ENCODE results near the gene RNASEH1.

The RNASEH1 gene

DNA sequence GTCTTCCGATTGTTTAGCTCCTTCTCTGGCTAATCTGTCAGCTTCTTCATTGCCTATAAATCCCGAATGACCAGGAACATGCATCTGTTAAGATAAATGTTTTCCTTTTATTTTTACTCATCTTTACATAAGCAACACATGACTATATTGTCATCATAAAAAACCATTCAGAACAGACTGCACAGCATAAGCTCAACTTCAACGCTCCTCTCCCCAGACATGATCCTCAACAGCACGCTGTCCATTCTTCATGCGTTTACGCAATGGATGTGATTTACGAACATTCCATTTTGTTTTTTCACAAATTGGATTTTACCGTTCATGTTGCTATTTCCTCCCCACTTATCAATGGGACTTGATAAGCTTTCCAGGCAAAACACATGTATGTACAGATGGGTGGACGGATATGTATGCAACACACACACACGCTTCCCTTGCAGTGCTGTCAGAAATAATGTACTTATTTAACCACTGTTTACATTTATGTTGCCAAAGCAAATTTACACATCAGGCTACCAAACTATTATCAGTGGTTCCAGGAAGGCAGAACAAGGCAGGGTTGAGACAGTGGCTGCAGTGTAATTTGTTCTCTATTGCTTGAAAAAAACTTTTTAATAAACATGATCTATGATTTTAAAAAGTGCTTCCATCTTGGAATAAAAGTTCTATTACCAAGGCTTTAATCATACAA is 12.2 kb downstream of the RNASEH1 start:
- DNase-seq: no peak

DNA sequence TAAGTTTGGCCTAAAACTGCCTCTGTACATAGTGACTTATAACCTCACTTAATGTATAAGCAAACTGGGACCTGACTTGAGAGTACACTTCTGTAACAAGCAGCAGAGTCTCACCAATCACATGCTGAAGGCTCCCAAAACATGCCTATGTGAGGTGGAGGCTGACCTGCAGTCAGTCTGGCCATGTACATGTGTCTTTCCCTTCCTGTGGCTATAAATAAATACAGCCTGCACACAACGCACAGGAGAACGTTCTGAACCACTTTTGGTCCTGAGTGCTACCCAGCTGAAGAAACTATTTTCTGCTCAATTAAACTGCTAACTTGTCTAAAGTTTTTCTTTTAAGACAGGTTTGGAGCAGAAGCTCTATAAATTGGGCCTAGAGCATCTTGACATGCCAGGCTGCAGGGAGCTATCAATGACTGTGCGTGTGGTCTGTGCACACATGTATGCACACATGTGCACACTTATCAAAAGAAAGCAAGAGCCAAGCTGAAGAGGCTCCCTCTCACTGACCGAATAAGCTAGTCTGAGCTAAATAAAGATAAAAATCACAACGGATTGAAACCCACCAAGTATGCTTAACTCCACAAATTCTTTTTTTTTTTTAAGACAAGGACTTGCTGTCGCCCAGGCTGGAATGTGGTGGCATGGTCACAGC is 15.0 kb downstream of the RNASEH1 start:
- no peak for DNase-seq

DNA sequence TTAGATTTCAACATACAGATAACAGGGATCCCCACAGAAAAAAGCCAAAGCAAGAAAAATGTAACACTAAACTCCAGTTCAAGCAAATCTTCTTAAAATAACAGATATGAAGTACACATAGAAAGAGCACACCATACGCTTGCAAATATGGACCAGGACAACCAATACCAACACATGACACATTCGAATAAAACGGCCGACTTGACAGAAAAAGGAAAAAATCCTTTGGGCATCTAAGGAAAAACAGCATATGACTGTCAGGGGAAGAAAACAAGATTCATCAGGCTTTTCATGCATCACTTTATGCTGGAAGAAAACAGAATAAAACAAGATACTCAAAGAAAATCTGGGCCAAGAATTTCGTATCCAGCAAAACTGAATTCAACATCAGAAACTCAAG is 16.0 kb downstream of the RNASEH1 start:
- DNase-seq: no peak

DNA sequence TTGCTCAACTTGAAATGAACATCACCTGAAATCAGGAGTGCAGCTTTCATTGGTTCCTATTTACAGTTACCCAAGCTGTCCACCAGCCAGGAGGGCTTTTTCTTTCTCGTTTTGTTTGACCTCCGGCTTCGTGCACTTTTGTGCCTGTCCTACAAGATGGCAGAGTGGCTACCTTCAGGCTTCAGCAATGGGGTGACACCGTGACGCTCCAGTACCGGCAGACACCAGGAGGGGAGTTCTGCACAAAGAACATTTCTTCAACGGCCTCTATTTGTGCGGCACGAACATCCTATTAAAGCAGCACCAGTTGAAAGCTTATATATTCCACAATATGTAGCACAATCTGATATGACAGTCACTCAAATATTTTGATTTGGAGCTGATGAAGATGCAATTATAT is 18.3 kb downstream of the RNASEH1 start:
- no peak for DNase-seq

DNA sequence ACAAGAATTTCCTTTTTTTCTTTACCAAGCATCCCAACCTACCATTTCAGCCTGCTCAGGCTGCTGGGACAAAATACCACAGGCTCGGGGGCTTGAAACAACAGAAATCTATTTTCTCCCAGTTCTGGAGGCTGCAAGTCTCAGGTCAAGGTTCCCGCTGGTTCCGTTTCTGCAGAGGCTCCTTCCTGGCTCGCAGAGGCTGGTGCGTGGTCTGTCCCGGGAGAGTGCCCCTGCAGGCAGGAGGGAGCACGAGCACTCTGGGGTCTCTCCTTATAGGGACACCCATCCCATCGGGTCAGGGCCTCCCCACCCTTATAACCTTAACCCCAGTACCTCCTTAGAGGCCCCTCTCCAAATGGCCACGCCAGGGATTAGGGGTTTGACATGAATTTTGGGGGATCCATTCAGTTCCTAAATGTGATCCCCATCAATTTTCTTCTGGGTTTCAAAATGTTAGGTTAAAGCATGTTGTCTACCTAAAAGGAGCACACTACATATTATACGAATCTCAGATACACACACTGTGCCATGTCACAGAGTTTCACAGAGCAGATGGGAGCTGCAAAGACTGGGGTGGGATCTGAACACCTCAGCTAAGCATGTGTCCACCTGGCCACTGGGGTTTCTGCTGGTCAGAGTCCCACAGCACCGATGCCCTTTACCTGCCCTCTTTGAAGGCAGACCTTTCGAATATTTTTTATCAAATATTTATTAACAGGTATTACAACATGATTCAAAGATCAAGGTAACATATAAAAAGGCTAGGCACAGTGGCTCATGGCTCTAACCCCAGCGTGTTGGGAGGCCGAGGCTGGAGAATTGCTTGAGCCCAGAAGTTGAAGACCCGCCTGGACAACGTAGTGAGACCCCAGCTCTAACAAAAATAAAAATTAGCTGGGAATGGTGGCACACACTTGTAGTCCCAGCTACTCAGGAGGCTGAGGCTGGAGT is 21.2 kb downstream of the RNASEH1 start:
- no peak for DNase-seq

DNA sequence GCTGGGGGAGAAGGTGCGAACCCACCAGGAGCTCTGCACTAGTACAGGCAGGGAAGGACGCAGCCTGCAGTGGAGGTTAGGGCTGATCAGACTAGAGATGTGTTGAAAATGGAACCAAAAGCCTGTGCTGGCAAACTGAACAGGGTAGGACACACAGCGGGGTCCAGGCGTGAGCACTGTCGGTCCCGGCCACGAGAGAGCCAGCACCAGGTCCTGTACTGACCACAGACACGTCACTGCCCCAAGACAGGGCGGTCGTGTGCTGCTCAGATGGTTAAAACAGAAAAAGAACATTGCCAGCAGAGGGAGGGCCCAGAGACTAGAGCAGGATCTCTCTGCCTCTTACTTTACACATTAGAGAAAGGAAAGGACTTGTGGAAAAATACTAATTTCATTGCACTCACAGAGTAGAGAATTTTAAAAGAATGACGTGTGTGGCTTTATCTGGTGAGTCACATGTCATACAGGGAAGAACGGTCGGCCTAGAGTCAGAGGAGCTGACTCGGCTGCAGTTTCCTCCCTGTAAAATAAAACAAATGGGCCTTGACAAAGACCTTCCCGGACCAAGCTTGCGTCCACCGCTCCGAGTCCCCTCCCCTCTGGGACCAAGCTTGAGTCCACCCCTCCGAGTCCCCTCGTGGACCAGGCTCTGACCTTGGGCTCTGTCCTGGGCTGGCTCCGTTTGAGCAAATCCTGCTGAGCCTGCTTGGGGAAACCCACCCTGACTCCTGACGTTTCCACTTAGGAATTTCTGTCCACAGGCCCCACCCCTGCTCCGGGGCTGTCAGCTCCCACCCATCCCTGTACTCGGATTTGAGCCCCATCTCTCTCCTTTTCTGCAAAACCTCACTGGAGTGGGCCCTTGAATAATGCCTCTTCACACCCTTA is 22.1 kb downstream of the RNASEH1 start:
- DNase-seq: no peak

DNA sequence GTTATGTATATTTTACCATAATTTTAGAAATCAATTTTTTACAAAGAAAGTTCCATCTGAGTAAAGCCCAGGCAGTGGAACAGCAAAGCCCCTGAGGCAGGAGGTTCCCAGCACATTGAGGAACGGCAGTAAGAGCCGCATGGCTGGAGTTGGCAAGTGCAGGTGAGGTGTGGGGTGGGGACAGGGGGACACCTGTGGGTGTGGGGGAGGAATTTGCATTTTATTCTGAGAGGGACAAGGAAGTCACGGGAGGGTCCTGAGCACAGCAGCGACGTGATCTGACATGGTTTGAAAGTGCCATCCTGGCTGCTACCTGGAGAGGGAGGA is 22.7 kb downstream of the RNASEH1 start:
- no peak for DNase-seq

DNA sequence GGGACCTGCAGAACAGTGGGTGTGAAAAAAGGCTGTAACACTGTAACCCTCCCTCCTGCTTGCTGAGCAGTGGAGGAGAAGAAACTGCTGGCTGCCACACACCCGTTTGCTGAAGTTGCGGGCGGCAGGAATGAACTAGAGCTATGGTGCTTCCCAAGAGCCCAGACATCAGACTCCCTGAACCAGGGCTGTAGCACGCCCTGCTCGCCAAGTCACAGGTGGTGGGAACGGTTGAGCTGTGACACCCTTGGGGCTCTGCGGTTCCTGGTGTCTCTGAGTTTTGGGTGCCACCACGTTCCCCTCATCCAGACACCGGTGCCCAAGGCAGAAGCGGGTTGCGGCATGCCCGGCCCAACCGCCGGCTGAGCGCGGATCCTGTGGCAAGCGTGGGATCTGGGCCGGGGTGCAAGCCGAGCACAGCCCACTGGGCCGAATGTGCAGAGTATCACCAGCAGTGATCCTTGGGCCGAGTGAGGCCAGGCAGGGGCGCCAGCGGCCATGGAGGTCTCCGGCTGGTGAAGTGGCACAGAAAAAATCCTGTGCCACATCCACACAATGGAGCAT is 23.8 kb downstream of the RNASEH1 start:
- no peak for DNase-seq

DNA sequence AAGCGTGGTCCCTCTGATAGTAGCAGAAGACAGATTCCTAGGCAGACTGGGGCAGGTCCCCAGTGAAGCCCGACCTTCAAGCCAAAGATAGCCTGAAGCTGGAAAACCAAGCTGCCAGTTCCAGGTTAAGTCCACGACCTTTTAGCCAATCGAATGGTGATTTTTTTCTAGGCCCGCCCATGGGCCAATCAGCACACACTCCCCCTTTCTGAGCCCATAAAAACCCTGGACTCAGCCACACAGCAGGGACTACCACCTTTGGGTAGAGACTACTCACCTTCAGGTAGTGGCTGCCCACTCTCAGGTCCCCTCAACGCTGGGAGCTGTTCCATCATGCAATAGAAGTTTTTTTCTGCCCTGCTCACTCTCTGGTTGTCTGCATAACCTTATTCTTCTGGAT is 24.3 kb downstream of the RNASEH1 start:
- no peak for DNase-seq

DNA sequence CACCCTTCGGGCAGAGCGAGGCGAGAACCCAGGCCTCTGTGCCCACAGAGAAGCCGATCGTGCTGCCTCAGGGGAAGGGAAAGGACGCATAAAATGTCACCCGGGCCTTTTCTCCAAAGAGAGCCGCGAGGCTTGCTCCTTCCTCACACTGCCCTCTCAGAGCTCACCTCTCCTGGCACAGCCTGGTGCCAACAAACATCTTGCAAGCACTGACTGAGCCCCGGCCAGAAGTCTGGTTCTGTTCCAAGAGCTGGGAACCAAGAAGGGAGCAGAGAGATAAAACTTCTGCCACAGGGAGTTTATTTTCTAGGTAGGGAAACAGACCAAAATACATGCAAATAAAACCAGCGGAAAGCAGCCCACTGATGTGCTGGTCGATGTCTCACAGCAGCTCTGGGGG is 25.2 kb downstream of the RNASEH1 start:
- DNase-seq: no peak

DNA sequence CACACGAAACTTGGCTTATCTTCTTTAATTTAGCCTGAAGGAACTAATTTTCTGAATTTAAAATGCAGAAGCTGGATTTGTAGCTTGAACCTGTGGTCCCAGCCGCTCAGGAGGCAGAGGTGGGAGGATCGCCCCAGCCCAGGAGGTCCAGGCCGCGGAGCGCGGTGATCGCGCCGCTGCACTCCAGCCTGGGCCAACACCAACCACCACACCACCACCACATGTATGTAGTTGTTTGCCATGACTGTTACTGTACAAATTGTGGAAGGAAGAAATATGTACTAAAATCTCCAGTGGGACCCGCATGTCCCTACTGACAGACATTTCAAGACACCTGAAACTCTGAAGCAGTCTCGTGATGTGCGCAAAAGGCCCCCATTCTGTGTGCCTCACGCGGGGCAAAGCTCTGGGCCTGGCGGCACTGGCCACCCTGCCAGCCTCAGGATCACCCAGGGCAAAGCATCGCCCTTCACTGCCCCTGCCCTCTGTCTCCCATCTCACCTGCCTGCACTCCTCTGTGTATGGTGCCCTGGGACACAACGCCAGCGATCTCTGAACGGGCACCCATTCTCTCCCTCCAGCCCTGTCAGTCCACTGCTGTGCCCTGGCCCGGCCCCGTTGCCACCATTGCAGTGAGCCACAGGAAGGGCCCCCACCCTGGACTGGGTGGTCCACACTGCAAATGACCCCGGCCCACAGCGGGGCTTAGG is 28.7 kb downstream of the RNASEH1 start:
- DNase-seq: no peak

DNA sequence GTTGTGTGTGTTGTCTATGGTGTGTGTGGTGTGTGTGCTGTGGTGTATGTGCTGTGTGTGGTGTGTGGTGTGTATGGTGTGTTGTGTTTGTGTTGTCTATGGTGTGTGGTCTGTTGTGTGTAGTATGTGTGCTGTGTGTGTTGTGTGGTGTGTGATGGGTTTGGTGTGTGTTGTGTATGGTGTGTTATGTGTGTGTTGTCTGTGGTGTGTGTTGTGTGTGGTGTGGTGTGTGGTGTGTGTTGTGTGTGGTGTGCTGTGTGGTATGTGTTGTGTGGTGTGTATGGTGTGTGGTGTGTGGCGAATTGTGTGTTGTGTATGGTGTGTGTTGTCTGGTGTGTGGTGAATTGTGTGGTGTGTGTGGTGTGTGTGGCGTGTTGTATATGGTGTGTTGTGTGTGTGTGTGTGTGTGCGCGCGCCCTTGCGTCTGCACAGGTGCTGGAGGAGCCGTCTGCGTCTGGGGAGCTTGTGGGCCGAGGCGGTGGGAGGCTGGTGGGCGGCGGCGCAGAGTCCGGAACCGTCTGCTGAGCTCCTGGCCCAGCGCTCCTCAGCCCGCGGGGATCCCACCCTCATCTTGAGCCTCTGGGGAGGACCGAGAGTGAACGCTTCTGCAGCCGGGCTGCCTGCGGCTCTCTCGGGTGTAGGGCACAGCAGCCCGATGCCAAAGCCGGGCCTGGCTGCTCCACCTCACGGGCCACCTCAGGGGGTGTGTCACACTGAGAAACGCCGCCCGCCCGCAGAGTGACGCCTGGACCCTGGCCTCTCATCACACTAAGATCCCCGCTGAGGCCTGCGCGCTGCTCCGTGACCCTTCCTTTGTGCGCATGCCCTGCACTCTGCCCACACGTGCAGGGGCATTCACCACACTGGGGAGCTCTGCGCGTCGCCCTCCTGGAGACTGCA is 30.0 kb downstream of the RNASEH1 start:
- DNase-seq: no peak

DNA sequence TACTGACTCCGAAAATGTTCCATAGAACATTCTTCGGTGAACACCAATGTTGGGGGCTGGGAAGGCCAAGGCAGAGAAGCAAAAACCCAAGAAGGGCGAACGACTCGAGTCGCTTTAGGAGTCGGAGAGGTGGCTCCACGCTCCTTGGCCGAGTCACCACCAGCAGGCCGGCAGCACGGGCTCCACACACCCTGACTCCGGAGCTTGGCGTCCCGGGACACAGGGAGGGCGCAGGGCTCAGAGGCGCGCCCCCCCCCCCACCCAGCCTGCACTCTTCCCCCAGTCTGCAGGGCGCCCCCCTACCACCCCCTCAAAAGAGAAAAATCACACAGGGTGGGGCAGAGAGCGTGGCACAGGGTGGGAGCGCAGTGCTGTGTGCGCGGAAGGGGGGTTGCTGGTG is 31.3 kb downstream of the RNASEH1 start:
- DNase-seq: no peak

DNA sequence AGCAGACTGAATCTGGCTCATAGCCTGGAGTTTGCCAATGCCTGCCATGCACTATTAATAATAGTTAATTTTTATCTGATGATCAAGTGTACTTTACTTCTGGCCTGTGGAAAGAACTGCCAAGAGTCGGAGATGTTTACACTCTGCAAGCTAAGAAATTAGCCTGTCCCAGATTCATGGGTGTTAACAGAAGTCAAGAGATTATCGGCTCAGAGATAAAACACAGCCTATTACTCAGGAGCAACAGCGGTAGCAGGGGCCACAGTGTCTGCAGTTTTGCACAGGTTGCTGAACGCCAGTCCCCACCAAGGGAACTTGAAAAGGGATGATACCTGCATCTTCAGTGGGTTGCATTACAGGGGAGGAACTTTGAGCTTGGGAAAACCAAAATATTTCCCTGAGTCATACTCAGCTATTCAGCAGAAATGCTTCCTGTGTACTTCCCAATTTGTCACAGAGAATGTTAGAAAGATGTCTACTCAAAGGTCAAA is 34.5 kb downstream of the RNASEH1 start:
- DNase-seq: no peak

DNA sequence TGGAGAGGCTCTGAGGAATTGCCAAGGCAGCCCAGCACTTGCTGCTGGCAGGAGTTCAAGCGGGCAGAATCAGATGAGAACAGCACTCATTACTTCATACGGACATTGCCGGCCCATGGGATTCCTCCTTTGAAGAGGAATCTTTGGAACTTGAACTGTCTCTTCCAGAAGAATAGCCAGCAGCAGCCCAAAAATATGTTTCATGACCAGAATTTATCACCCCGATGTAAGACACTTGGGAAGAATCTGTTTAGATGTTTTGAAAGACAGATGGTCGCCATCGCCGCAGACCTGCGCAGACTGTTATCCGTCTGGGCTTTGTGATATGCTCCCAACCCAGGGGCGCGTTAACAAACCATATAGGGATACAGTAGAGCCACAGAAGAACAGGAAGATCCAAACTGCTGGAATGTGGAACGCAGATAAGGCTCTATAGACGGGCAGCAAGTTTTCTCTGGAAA is 35.1 kb downstream of the RNASEH1 start:
- no peak for DNase-seq

DNA sequence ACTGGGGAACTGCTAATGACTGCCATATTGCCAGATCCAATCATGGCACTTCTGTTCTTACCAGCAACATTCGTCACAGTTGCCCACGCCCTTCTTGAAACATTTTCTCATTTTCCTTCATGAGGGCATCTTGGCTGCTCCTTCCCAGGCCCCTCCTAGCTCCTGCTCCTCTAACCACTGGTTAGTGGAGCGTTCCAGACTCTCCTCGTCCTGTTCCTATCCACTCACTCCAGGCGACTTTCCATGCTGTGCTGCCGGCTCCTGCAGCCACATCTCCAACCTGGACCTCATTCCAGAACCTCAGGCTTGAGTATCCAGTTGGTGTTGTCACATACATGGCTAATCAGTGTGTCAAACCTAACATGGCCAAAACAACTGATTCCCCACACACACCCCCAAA is 37.5 kb downstream of the RNASEH1 start:
- no peak for DNase-seq

DNA sequence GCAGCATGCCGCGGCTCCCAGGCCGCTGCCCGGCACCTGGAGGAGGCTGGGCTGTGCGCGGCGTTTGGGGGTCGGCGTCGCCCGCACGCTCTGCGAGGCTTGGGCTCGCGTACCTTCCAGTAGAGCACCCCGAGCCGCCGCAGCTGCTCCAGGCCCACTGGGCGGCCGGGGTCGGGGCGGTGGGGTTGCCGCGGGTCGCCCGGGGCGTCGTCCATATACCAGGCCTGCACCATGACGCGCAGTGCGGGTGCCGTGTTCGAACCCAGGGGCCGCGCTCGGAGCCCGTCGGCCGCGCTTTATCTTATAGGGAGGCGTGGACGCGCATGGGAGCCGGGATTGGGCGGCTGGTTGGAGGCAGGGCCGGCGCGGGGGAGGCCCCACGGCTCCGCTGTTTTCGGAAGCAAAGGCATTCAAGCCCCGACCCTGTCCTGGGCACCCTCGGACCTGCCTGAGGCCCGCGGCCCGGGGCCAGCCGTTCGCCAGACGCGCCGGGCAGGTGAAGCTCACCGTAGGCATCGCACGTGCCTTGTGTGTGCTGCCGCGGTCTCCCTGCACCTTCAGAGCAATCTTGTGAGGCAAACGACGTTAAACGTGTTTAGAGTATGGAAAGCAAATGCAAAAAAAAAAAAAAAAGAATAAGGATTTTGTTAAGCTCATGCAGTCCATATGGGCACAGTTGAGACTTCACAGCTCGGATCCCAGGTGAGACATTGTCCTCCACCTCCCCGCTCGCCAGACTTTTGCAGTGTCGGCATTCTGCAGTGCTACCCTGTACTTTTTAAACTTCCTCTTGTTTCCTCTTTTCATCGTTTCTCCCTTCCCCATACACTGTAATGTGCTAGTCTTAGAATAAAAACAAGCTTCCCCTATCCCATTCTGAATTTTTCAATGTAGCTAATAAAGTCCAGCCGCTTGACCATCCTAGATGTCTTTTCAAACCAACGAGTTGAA is 38.6 kb downstream of the RNASEH1 start, which contains the start of gene ADI1:
Gene ADI1, minus strand, starts transcription at position 277 of the 951 bp plus-strand sequence. Its CDS starts 44 bp downstream, at position 233.
- DNase-seq: peak; percentile 70

DNA sequence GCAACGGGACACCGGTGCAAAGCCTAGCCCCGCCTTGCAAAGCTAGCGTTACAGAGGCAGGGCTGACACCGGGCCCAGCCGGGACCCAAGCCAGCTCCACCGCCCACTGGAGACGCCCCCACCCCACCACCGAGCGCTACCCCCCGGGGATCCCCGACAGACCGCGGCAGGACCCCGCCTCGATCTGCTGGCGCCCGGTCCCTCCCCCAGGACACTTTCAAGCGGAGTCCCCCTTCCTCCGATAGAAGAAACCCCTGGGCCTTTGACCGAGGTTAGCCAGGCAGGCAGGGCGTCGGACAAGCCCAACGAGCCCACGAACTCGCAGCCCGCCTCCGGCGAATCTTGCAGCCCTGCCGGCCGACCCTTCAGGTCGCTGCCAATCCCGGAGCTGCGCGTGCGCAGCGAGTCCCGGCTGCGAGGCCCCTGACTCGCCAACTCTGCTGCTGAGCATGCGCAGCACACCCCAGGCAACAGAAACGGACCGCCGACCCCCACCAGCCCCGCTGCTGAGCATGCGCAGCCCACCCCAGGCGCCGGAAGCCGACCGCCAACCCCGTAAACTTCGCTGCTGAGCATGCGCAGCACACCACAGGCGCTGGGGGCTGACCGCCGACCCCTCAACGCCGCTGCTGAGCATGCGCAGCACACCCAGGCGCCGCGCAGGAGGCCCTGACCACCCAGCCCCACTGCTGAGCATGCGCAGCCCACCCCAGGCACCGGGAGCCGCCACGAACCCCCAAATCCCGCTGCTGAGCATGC is 39.5 kb downstream of the RNASEH1 start:
- DNase-seq: peak; percentile 97

All from NCI-H1436 (cell line).